Measurements from ENCODE around the gene GTF3C1.
"Not testable (repeated sequence)": the region's sequence is repeated elsewhere in the genome, so short reads cannot be mapped to it uniquely, and the experiment has no call there.

The GTF3C1 gene

GRCh38 chr16:27461483-27462171 is 88.1 kb downstream of the GTF3C1 start:
- H3K9me3 ChIP-seq (ENCODE audit: control insufficient read depth in 1 of 2, low read length in 2 of 2) = no peaks in the 10 kb centered on the region
- H3K4me3 ChIP-seq (ENCODE audit: low read depth in 1 of 2, low read length in 2 of 2) = no peak overlapping the region
- H3K36me3 ChIP-seq (ENCODE audit: control insufficient read depth in 1 of 2, insufficient read depth in 2 of 2, low read length in 2 of 2) = peaks cover 22 to 66% of the 10 kb centered on the region in 2 donors
- H3K27ac ChIP-seq (ENCODE audit: low read length) = no peak overlapping the region
- H3K27me3 ChIP-seq (ENCODE audit: low read depth, low read length) = no peaks in the 10 kb centered on the region
- no peaks in the 10 kb centered on the region for H3K4me1 ChIP-seq (ENCODE audit: control insufficient read depth in 1 of 2, insufficient read depth in 2 of 2, low read length in 2 of 2)

GRCh38 chr16:27460663-27461482 is 88.8 kb downstream of the GTF3C1 start:
- Histone ChIP-seq H3K4me1 (ENCODE audit: control insufficient read depth in 1 of 2, insufficient read depth in 2 of 2, low read length in 2 of 2) (no peaks in the 10 kb centered on the region), H3K36me3 (ENCODE audit: control insufficient read depth in 1 of 2, insufficient read depth in 2 of 2, low read length in 2 of 2) (peaks cover 19 to 58% of the 10 kb centered on the region in 2 donors), H3K27ac (ENCODE audit: low read length) (no peak overlapping the region), H3K4me3 (ENCODE audit: low read depth in 1 of 2, low read length in 2 of 2) (no peak overlapping the region), H3K27me3 (ENCODE audit: low read depth, low read length) (no peaks in the 10 kb centered on the region), H3K9me3 (ENCODE audit: control insufficient read depth in 1 of 2, low read length in 2 of 2) (no peaks in the 10 kb centered on the region)

GRCh38 chr16:27460213-27460612 is 89.5 kb downstream of the GTF3C1 start:
- H3K9me3 ChIP-seq (ENCODE audit: control insufficient read depth in 1 of 2, low read length in 2 of 2) = no peaks in the 10 kb centered on the region
- H3K4me1 ChIP-seq (ENCODE audit: control insufficient read depth in 1 of 2, insufficient read depth in 2 of 2, low read length in 2 of 2) = no peaks in the 10 kb centered on the region
- H3K27ac ChIP-seq (ENCODE audit: low read length) = no peak overlapping the region
- peaks cover 13 to 51% of the 10 kb centered on the region in 2 donors for H3K36me3 ChIP-seq (ENCODE audit: control insufficient read depth in 1 of 2, insufficient read depth in 2 of 2, low read length in 2 of 2)
- no peaks in the 10 kb centered on the region for H3K27me3 ChIP-seq (ENCODE audit: low read depth, low read length)
- H3K4me3 ChIP-seq (ENCODE audit: low read depth in 1 of 2, low read length in 2 of 2) = no peak overlapping the region

GRCh38 chr16:27458987-27459688 is 90.6 kb downstream of the GTF3C1 start:
- no peak overlapping the region for H3K4me3 ChIP-seq (ENCODE audit: low read depth in 1 of 2, low read length in 2 of 2)
- H3K36me3 ChIP-seq (ENCODE audit: control insufficient read depth in 1 of 2, insufficient read depth in 2 of 2, low read length in 2 of 2) = peaks cover 11 to 41% of the 10 kb centered on the region in 2 donors
- H3K4me1 ChIP-seq (ENCODE audit: control insufficient read depth in 1 of 2, insufficient read depth in 2 of 2, low read length in 2 of 2) = no peaks in the 10 kb centered on the region
- H3K27ac ChIP-seq (ENCODE audit: low read length) = no peak overlapping the region
- no peaks in the 10 kb centered on the region for H3K9me3 ChIP-seq (ENCODE audit: control insufficient read depth in 1 of 2, low read length in 2 of 2)
- no peaks in the 10 kb centered on the region for H3K27me3 ChIP-seq (ENCODE audit: low read depth, low read length)

GRCh38 chr16:27458258-27458657 is 91.5 kb downstream of the GTF3C1 start:
- H3K36me3 ChIP-seq (ENCODE audit: control insufficient read depth in 1 of 2, insufficient read depth in 2 of 2, low read length in 2 of 2) = peaks cover 8 to 32% of the 10 kb centered on the region in 2 donors
- no peak overlapping the region for H3K4me3 ChIP-seq (ENCODE audit: low read depth in 1 of 2, low read length in 2 of 2)
- no peaks in the 10 kb centered on the region for H3K9me3 ChIP-seq (ENCODE audit: control insufficient read depth in 1 of 2, low read length in 2 of 2)
- H3K27me3 ChIP-seq (ENCODE audit: low read depth, low read length) = no peaks in the 10 kb centered on the region
- H3K4me1 ChIP-seq (ENCODE audit: control insufficient read depth in 1 of 2, insufficient read depth in 2 of 2, low read length in 2 of 2) = no peaks in the 10 kb centered on the region
- H3K27ac ChIP-seq (ENCODE audit: low read length) = no peak overlapping the region

GRCh38 chr16:27457605-27457900 is 92.2 kb downstream of the GTF3C1 start:
- not testable (repeated sequence) for H3K27ac ChIP-seq (ENCODE audit: low read length); H3K27me3 ChIP-seq (ENCODE audit: low read depth, low read length)
- H3K36me3 ChIP-seq (ENCODE audit: control insufficient read depth in 1 of 2, insufficient read depth in 2 of 2, low read length in 2 of 2) = peaks cover 5 to 25% of the 10 kb centered on the region in 2 donors

GRCh38 chr16:27455700-27456099 is 94.0 kb downstream of the GTF3C1 start:
- no peaks in the 10 kb centered on the region for H3K27me3 ChIP-seq (ENCODE audit: low read depth, low read length)
- no peak overlapping the region for H3K4me3 ChIP-seq (ENCODE audit: low read depth in 1 of 2, low read length in 2 of 2)
- no peaks in the 10 kb centered on the region for H3K9me3 ChIP-seq (ENCODE audit: control insufficient read depth in 1 of 2, low read length in 2 of 2)
- no peaks in the 10 kb centered on the region for H3K4me1 ChIP-seq (ENCODE audit: control insufficient read depth in 1 of 2, insufficient read depth in 2 of 2, low read length in 2 of 2)
- no peak overlapping the region for H3K27ac ChIP-seq (ENCODE audit: low read length)
- peaks cover 0 to 6% of the 10 kb centered on the region in 2 donors for H3K36me3 ChIP-seq (ENCODE audit: control insufficient read depth in 1 of 2, insufficient read depth in 2 of 2, low read length in 2 of 2)

More at GRCh38 chr16:27457605-27457900, 92.2 kb downstream of the GTF3C1 start:
- not testable (repeated sequence) for H3K4me1 ChIP-seq (ENCODE audit: control insufficient read depth in 1 of 2, insufficient read depth in 2 of 2, low read length in 2 of 2); H3K9me3 ChIP-seq (ENCODE audit: control insufficient read depth in 1 of 2, low read length in 2 of 2); H3K4me3 ChIP-seq (ENCODE audit: low read depth in 1 of 2, low read length in 2 of 2)

GRCh38 chr16:27453494-27453825 is 96.3 kb downstream of the GTF3C1 start:
- peaks cover 8% of the 10 kb centered on the region for H3K27me3 ChIP-seq (ENCODE audit: low read depth, low read length)
- no peaks in the 10 kb centered on the region for H3K9me3 ChIP-seq (ENCODE audit: control insufficient read depth in 1 of 2, low read length in 2 of 2)
- no peak overlapping the region for H3K4me3 ChIP-seq (ENCODE audit: low read depth in 1 of 2, low read length in 2 of 2)
- H3K36me3 ChIP-seq (ENCODE audit: control insufficient read depth in 1 of 2, insufficient read depth in 2 of 2, low read length in 2 of 2) = no peaks in the 10 kb centered on the region
- H3K4me1 ChIP-seq (ENCODE audit: control insufficient read depth in 1 of 2, insufficient read depth in 2 of 2, low read length in 2 of 2) = no peaks in the 10 kb centered on the region
- H3K27ac ChIP-seq (ENCODE audit: low read length) = no peak overlapping the region

- Histone ChIP-seq H3K27me3 (ENCODE audit: low read depth, low read length) (peaks cover 8% of the 10 kb centered on the region), H3K4me3 (ENCODE audit: low read depth in 1 of 2, low read length in 2 of 2) (no peak overlapping the region), H3K9me3 (ENCODE audit: control insufficient read depth in 1 of 2, low read length in 2 of 2) (no peaks in the 10 kb centered on the region), H3K4me1 (ENCODE audit: control insufficient read depth in 1 of 2, insufficient read depth in 2 of 2, low read length in 2 of 2) (no peaks in the 10 kb centered on the region), H3K27ac (ENCODE audit: low read length) (no peak overlapping the region), H3K36me3 (ENCODE audit: control insufficient read depth in 1 of 2, insufficient read depth in 2 of 2, low read length in 2 of 2) (no peaks in the 10 kb centered on the region)
These were observed 96.9 kb downstream of the GTF3C1 start for GRCh38 chr16:27452569-27453493.

- Histone ChIP-seq H3K36me3 (ENCODE audit: control insufficient read depth in 1 of 2, insufficient read depth in 2 of 2, low read length in 2 of 2) (no peaks in the 10 kb centered on the region), H3K27me3 (ENCODE audit: low read depth, low read length) (peaks cover 8% of the 10 kb centered on the region), H3K9me3 (ENCODE audit: control insufficient read depth in 1 of 2, low read length in 2 of 2) (peaks cover 0 to 11% of the 10 kb centered on the region in 2 donors), H3K4me1 (ENCODE audit: control insufficient read depth in 1 of 2, insufficient read depth in 2 of 2, low read length in 2 of 2) (no peaks in the 10 kb centered on the region), H3K4me3 (ENCODE audit: low read depth in 1 of 2, low read length in 2 of 2) (no peak overlapping the region), H3K27ac (ENCODE audit: low read length) (no peak overlapping the region)
These were observed 99.5 kb downstream of the GTF3C1 start for GRCh38 chr16:27450196-27450549.

Data from muscle layer of duodenum (tissue), 2 donors.